Pancreas (tissue), 10 donors: Measurements from ENCODE around the gene FGF7. TPM values are rescaled to one million over a fixed set of nuclear protein-coding genes. Genes with fewer than 3 reads are reported as not detected.
A peak's percentile ranks its signal among the peaks of the same experiment; 100 is the strongest.
"Not testable (repeated sequence)": the region's sequence is repeated elsewhere in the genome, so short reads cannot be mapped to it uniquely, and the experiment has no call there.

ENCODE experiments used
- ATAC-seq, 4 donors: fragments of 200-7000 bp; cut with Tn5 transposase; one replicate each; pipeline versions ENCODE4 v1.8.0 to v1.9.1; 2020; ENCODE audit warnings: mild to moderate bottlenecking in 4 of 4, moderate library complexity in 4 of 4
- DNase-seq, 6 donors: peaks; one replicate each; pipeline ENCODE4 v3.0.0-alpha.2; 2020
- FAIRE-seq: peaks from 2 replicates; lab custom pipeline; 2012; peaks lifted over from hg19 to GRCh38; lab: Jason Lieb, UNC
- H3K27ac ChIP-seq, 4 donors: fragments of 200-600 bp; sonication (generic); 1 replicate in 3 of 4; 2 replicates in 1 of 4; pipeline versions ENCODE4 v1.5.0 to v1.8.0; 2020
- H3K27me3 ChIP-seq, 4 donors: fragments of 200-600 bp; one replicate each; pipeline ENCODE4 v1.8.0; 2021
- H3K36me3 ChIP-seq, 3 donors: fragments of 200-600 bp; sonication (generic) in 1 of 3; one replicate each; pipeline versions ENCODE4 v1.5.0 to v1.8.0; 2020 to 2021
- H3K4me1 ChIP-seq, 3 donors: fragments of 200-600 bp; one replicate each; pipeline ENCODE4 v1.8.0; 2021
- H3K4me3 ChIP-seq, 4 donors: fragments of 200-600 bp; sonication (generic) in 2 of 4; one replicate each; pipeline versions ENCODE4 v1.5.0 to v1.8.0; 2020 to 2021
- H3K9me3 ChIP-seq, 4 donors: fragments of 200-600 bp; one replicate each; pipeline ENCODE4 v1.8.0; 2021
- WGBS, 2 donors: extraction: QIAGEN DNeasy Blood & Tissue Kit; methylation state at CpG; one replicate each; pipeline ENCODE4 v1.1.7; 2013; 5-methylcytosine and 5-hydroxymethylcytosine counted together
- intact Hi-C, 3 donors: fragments of 100-400 bp; cut with DNase I; formaldehyde crosslinking; loops; one replicate each; pipeline versions ENCODE4 v1.11.1 to v1.14.2; 2022
- polyA plus RNA-seq, 2 donors: library from polyadenylated mRNA; stranded (reverse); fragments of 200-250 nt; gene quantifications; one replicate each; pipeline ENCODE4 v1.2.3, GENCODE V29; 2013
- total RNA-seq, 6 donors: library from RNA; stranded (reverse); fragmentation: NEBNext Ultra II Directional in 4 of 6; extraction: Animal tissue kit (Norgen Biotek cat#: 25700) in 4 of 6; gene quantifications; one replicate each; pipeline versions ENCODE4 v1.2.1 to v1.2.4, GENCODE V29; 2021 to 2023
- TF ChIP-seq, protein P1 (sequence below), 4 donors: fragments of 200-600 bp; sonication (generic) in 3 of 4; IDR thresholded peaks; one replicate each; pipeline versions ENCODE4 v1.5.0 to v1.8.0; 2021; ENCODE audit warnings: antibody characterized with exemption in 4 of 4
- donor health status: healthy with polysubstance abuse.
- donor health status: DM: no; HTN: no; CAD: no; lungs with moderate emphysema.
- donor health status: DM: no; HTN: no; CAD: no.
- donor health status: control.
- donor health status: control.
- donor health status: Bipolar disorder and iron deficiency.
- donor health status: DM: yes; HTN: yes; CAD: no.
- donor health status: DM: no; HTN: no; CAD: no.
- donor health status: DM: no; HTN: no; CAD: no.
- donor health status: DM: yes; HTN: yes; CAD: no.

FGF7 gene
- total and polyA plus RNA-seq, 8 donors = 1.2 to 14.4 (median 4.9) TPM

DNA sequence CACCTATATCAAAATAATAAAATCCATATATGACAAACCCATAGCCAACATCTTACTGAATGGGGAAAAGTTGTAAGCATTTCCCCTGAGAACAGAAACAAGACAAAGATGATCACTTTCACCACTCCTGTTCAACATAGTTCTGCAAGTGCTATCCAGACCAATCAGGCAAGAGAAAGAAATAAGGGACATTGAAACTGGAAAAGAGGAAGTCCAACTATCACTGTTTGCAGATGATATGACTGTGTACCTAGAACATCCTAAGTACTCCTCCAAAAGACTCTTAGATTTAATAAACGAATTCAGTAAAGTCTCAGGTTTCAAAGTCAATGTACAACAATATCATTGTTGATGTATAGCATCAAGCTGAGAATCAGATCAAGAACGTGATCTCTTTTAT, 35.6 kb upstream of the FGF7 start:
- Histone ChIP-seq H3K36me3 (no peaks in the 10 kb centered on the region), H3K9me3 (no peaks in the 10 kb centered on the region), H3K4me1 (no peaks in the 10 kb centered on the region), H3K27me3 (no peaks in the 10 kb centered on the region), H3K4me3 (no peak overlapping the region), H3K27ac (no peak overlapping the region)
- TF ChIP-seq, protein P1, sequence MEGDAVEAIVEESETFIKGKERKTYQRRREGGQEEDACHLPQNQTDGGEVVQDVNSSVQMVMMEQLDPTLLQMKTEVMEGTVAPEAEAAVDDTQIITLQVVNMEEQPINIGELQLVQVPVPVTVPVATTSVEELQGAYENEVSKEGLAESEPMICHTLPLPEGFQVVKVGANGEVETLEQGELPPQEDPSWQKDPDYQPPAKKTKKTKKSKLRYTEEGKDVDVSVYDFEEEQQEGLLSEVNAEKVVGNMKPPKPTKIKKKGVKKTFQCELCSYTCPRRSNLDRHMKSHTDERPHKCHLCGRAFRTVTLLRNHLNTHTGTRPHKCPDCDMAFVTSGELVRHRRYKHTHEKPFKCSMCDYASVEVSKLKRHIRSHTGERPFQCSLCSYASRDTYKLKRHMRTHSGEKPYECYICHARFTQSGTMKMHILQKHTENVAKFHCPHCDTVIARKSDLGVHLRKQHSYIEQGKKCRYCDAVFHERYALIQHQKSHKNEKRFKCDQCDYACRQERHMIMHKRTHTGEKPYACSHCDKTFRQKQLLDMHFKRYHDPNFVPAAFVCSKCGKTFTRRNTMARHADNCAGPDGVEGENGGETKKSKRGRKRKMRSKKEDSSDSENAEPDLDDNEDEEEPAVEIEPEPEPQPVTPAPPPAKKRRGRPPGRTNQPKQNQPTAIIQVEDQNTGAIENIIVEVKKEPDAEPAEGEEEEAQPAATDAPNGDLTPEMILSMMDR (IDR thresholded peaks at IDR 0.05) = no peak
- DNase-seq (no peak), FAIRE-seq (no peak), ATAC-seq (no peak)
- WGBS, 2 donors = 73 to 75% methylated on average over 2 of the region's 2 CpGs
- intact Hi-C loops = no loop called here

DNA sequence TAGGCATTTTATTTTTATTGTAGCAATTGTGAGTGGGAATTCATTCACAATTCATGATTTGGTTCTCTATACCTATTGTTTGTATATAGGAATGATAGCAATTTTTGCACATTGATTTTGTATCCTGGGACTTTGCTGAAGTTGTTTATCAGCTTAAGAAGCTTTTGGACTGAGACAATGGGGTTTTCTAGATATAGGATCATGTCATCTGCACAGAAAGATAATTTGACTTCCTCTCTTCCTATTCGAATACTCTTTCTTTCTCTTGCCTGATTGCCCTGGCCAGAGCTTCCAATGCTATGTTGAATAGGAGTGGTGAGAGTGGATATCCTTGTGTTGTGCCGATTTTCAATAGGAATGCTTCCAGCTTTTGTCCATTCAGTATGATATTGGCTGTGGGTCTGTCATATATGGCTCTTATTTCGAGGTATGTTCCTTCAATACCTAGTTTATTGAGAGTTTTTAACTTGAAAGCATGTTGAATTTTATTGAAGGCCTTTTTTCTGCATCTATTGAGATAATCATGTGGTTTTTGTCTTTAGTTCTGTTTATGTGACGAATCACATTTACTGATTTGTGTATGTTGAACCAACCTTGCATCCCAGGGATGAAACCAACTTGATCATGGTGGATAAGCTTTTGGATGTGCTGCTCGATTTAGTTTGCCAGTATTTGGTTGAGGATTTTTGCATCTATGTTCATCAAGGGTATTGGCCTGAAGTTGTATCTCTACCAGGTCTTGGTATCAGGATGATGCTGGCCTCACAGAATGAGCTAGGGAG, 20.3 kb upstream of the FGF7 start:
- ATAC-seq, FAIRE-seq: not testable (repeated sequence)
- 64 to 69% methylated on average over 5 of the region's 5 CpGs for WGBS, 2 donors

DNA sequence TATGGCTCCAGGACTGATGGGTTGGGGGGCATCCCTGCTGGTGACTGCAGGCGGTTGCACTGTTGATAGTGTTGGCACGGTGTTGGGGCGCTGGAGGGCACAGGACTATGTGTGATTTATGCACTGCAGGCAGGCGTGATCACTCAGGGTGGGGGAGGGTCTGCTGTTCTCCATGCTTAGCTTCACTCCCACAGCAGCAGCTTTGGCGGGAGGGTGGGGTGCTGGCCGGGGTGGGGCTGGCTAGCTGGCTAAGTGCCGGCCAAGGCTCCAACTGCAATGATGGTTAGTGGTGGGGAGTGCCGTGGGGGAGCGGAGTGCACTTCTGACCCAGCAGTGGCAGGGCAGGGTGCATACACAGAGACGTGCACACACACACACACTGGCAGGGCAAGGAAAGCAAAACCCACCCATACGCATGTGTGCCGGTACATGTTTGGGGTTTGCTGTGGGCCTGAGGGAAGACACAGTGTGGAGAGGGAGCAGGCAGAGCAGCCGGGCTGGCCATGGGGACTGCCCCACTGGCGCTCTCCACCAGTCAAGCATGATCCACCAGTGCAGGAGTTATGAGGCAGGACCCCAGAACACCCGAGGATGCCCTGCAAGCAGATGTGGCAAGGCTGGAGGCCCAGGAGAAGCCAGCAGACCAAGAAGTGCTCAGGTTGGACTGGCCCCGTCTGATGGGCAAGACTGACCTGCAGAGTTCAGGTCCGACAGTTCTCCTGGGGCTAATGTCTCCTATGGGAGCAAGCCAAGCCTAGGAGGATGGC, 16.5 kb upstream of the FGF7 start:
- DNase-seq (peak in 1 of 6 donors; percentile 31), FAIRE-seq (no peak), ATAC-seq (no peak)
- Histone ChIP-seq H3K27me3 (no peaks in the 10 kb centered on the region), H3K4me3 (no peak overlapping the region), H3K4me1 (no peaks in the 10 kb centered on the region), H3K36me3 (no peaks in the 10 kb centered on the region), H3K9me3 (no peaks in the 10 kb centered on the region), H3K27ac (no peak overlapping the region)
- intact Hi-C loops = no loop called here
- 86 to 89% methylated on average over 17 of the region's 17 CpGs for WGBS, 2 donors
- TF ChIP-seq, protein P1 (IDR thresholded peaks at IDR 0.05) = no peak

More for the DNA sequence above, 20.3 kb upstream of the FGF7 start:
- H3K27ac ChIP-seq, intact Hi-C loops, H3K4me1 ChIP-seq, H3K9me3 ChIP-seq, H3K36me3 ChIP-seq, DNase-seq, H3K27me3 ChIP-seq, H3K4me3 ChIP-seq: not testable (repeated sequence)

DNA sequence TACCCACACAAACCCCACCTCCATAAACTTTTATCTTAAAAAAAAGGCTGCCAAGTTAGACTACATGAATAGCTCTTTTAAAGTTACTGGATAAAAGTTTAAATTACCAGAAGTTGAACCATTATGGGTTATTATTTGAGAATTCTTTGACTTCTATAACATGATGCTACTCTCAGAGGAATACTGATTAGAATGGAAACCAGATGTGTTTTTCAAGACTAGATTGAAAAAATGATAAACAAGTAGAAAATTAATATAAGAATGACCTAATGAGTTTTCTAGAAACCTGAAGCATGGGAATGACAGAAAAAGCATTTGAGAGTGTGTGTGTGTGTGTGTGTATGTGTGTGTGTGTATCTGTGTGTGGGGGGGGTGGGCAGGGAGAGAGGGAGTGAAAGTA, 12.4 kb upstream of the FGF7 start:
- no peak for ATAC-seq
- Histone ChIP-seq H3K27me3 (no peaks in the 10 kb centered on the region), H3K27ac (no peak overlapping the region), H3K4me1 (no peaks in the 10 kb centered on the region), H3K9me3 (no peaks in the 10 kb centered on the region), H3K4me3 (no peak overlapping the region), H3K36me3 (no peaks in the 10 kb centered on the region)
- DNase-seq = no peak
- FAIRE-seq = no peak
- TF ChIP-seq, protein P1 (IDR thresholded peaks at IDR 0.05) = no peak
- intact Hi-C loops = no loop called here

DNA sequence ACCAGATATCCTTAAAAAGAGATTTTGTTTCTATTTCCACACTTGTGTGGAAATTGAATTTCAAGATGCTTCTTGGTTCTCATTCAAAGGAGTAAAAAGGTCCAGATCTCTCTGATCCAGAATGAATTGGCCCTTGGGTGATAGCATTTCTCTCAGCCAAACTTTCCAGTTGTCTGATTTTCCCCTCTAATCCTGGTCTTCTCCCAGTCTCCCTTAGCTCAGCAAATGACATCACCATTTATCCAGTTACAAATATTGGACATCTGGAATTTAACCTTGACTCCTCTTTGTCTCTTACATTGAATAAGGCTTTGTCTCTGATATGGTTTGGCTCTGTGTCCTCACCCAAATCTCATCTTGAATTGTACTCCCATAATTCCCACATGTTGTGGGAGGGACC, 10.2 kb upstream of the FGF7 start:
- intact Hi-C loops = no loop called here
- no peaks in the 10 kb centered on the region for H3K27me3 ChIP-seq
- no peak for FAIRE-seq
- TF ChIP-seq, protein P1 (IDR thresholded peaks at IDR 0.05) = no peak
- H3K9me3 ChIP-seq = no peaks in the 10 kb centered on the region
- H3K4me1 ChIP-seq = no peaks in the 10 kb centered on the region
- H3K36me3 ChIP-seq = no peaks in the 10 kb centered on the region
- ATAC-seq = no peak
- H3K4me3 ChIP-seq = no peak overlapping the region
- no peak overlapping the region for H3K27ac ChIP-seq
- no peak for DNase-seq
